ENCODE results near the gene STMP1.
A peak's percentile ranks its signal among the peaks of the same experiment; 100 is the strongest.
"Not testable (repeated sequence)": the region's sequence is repeated elsewhere in the genome, so short reads cannot be mapped to it uniquely, and the experiment has no call there.

The STMP1 gene

DNA sequence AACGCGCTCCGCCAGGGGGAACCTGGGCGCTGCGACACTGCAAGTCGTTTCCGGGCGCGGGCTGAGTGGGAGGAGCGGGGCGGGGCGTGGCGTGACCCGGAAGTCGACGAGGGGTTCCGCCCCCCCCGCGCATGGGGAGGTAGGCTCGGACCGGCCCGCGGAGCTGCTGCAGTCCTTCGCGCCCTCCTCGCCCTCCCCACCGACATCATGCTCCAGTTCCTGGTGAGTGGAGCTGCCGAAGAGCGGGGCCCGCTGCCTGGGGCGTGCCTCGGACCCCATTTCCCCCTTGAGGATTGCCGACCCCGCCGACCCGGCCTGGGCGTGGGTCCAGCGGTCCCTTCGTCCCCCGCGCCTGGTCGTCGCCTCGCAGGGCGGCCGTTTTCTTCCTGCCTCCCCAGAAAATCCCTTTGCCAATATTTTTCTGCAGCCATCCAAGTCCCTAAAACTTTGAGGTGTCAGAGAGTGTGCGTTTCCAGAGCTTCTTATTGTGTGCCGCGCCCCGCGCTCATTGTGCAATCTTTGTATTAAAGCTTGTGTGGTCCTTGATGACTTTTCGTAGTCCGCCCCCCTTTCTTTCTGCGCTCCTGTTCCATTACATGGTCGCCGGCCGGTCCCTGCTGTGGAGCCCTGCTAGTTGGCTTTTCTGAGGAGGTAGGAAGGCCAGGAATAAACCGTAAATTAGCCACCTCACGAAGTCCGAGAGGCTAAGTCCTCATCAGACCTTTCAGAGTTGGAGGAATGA, at the start of gene STMP1:
Gene STMP1 (plus strand): TSS at position 142 of the 742 bp plus-strand sequence.
- peak; percentile 96 for DNase-seq

DNA sequence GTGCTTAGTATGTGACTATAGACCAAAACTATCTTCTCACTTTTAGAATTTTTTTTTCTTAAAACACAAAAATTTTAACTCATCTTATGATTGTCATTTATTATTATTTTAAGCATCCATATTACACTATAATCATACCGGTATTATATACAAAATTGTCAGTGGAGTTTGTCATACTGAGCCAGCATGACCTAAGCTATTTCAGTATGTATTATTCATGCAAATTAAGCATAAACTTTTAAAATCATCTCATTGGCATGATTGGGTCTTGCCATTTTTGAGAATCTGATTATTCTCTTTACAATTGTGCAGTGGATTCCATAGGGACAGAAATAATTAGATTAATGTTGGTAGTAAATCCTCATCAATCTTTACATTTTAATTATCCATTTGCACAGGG, 46.2 kb upstream of the STMP1 start:
- no peak for DNase-seq

DNA sequence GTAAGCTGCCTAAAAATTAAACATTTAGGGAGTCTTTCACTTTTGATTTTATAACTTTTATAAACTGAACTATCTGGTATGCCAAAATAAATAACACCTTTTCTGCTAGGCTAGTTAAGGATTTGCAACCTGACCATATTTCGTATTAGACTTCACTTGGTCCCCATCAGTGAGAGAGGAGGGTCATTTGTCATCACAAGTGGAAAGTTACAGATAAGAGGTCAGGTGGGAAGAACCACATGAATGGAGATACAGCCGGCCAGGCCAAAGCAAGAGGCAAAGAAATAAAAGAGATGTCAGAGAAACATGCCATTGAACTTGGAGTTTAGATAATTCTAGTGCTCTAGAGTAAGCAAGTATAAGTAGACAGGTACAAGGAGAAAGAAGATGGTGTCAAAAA, 44.5 kb upstream of the STMP1 start:
- no peak for DNase-seq

DNA sequence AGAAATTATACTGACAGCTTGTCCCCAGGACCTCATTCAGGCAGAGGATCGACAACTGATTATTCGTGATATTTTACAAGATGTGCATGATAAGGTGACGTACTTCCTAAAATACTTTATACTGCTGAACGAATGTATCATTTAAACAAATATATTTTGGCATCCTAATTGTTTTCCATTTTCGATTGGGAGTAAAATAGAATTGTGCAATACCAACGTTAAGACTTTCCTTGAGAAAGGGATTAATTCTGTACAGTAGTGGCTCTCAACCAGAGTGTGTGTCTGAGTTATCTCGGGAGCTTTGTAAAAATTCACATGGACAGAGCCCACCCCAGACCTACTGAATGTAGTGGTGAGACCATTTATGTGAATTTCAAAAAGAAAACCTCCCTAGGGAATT, 43.8 kb upstream of the STMP1 start:
- DNase-seq = no peak

DNA sequence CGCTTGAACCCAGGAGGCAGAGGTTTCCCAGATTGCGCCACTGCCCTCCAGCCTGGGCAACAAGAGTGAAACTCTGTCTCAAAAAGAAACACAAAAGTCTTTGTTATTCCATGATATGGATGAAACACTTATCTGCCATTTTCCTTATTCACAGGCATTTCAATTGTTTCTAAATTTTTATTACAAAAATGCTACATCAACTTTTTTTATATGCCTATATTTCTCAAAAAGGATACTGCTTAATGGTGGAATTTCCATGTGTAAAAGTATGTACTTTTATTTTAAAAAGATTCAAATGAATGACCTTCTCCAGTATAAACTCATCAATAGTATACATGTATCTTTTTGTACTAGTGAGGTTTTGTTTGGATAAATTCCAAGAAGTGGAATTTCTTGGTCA, 41.9 kb upstream of the STMP1 start:
- no peak for DNase-seq

DNA sequence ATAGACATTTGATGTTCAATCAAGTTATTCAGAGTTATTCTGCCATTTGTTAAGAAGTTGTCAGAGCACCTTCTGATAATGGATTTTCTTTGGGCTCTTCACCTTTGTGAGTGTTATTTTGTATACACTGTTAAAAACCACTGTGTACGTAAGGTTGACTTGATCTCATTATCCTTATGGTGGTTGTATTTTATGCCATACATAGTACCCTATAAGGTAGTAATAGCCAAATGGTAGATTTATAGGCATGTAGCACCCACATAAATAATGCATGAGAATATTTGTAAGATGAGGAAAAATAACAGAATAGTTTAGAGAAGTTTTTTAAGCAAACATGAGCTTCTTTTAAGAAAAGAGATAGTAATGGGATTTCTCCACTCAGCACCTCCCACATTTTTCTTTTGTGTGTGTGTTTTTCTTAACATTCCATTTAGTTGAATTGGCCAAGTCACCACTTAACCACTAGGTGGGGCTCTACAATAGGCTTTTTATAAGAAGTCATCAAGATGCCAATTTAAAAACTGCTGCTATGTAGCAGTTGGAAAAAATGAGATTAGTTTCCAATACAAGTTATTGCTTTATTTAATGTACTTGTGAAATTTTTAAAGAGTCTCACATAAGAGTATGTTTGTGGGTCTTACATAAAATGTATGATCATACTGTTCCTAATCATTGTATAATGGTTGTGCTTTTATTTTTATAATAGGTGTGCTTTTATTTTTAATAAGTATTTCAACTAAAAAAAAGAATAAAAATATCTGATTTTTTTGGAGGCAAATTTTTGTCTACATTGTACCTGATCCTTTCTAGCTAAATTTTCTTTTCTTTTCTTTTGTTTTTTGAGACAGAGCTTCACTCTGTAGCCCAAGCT, 41.1 kb upstream of the STMP1 start:
- DNase-seq = peak; percentile 90

DNA sequence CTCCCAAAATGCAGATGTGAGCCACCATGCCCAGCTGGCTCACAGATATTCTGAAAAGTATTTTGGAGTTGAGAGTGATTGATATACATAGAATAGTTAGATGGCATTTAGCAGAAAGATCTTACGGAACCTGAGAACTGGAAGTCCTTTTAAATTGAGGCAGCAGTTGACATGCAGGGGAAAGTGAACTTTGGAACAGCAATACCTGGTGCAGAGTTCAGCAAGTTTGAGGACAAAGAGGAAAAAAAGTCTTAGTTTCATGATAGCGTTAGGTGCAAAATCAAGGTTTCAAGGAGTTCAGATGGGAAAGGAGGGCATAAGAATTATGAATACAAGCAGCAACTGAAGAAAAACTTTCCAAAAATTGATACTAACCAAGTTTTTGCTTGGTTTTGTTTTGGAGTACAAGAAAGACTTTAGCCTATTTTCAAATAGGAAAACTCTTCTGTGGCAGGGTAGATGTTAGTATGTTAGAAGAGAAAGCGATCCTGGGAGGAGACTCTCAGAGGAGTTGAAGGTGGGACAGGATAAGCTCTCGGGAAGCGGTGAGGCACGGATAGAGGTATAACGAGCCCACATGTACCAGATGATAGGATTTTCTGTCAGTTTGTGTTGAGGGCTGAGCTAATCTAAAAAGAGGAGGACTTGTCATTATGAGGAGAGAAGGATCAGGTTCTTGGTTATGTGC, 28.0 kb upstream of the STMP1 start:
- no peak for DNase-seq

DNA sequence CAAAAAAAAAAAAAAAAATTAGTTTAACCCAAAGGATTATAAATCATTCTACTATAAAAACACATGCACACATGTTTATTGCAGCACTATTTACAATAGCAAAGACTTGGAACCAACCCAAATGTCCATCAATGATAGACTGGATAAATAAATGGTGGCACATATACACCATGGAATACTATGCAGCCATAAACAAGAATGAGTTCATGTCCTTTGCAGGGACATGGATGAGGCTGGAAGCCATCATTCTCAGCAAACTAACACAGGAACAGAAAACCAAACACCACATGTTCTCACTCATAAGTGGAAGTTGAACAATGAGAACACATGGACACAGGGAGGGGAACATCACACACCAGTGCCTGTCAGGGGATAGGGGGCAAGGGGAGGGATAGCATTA, 22.6 kb upstream of the STMP1 start:
- DNase-seq = not testable (repeated sequence)

DNA sequence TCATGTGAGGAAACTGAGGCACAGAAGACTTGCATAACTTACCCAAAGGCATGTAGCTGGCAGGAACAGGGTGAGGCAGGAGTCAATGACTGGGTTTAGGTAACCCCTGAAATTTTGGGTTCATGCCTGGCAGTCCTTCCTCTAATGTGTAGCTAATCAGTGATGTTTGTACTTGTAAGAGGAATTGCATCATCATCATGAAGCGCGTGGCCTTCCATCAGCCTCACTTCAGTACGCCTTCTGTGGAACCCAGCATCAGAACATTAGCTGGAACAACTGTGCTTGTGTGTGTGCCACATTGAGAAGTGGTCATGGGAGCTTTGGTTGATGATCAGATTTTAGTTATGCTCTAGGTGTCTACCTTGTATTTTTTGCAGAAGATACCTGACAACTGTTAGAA, 18.2 kb upstream of the STMP1 start:
- peak; percentile 21 for DNase-seq

DNA sequence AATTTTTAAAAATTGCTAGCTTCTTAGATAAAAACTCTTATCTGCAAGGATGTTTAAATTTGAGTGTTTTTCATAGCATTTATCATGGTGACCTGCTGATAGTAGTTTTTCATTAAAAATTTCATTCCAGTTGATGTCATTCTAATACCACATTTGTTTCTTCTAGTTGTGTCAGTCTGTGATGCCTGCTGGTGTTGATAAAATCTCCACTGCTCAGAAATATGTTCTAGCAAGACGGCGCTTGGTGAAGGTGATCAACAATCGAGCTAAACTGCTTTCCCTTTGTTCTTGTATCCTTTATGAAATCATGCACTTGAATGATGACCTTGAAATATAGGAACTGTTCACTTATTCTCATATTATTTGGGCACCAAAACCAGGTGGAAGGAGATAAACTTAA, 17.6 kb upstream of the STMP1 start:
- DNase-seq = no peak

DNA sequence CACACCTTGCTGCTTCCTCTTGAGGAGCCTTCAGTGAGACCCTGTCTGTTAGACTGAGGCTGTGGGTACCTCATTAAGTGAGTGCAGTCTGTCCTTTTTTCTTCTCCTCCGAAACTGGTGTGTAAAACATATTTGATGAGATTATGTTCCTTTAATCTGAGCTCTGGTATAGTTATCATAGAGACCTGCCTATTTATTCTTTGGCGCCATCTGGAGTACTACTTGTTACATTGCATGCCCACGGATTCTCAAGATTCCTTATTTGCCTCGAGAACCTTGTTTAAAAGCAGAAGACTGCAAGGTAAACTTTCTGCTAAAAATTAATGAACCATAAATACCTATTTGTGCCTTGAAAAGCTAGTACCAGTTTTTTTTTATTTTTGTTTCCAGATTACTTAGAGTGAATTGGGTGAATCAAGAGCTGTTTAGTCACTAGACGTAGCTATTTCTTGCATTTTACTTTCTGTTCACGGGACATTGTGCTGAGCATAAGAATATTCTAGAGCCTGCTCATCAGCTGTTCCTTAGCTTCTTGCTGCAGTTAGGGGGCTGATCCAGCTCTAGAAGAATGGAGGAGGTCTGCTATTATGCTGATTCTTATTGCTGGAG, 16.9 kb upstream of the STMP1 start:
- DNase-seq = peak; percentile 89

DNA sequence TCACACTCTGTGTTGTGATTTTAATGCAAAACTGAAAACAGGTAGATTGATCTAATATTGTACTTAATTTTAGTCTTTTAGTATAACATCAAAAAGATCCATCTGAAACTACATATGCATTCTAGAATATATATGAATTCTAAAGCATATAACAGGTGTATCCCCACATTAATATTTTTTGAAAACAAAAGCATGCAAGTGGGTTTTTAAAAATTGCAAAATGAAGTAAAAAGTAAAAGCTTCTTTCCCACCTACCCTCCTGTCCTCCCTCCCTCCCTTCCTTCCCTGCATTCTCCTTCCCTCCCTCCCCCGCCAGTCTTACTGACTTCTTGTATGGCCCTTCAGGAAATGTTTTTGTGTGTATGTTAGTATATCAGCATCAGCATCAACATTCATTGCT, 14.6 kb upstream of the STMP1 start:
- no peak for DNase-seq

DNA sequence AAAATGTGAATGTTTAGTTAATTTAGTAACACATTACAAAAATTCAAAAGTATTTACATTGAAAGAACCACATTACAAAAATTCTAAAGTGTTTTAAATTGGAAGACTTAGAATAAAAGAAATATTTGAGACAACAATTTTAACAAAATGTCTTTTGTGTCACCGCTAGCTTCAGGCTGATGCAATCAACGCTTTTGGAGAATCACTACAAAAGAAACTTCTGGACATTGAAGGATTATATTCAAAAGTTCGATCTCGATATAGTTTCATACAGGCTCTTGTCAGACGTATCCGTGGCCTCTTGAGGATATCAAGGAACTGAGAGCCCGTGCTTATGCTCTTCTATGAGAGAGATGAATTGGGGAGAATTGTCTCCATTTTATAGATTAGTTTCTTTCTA, 14.1 kb upstream of the STMP1 start:
- DNase-seq = no peak

DNA sequence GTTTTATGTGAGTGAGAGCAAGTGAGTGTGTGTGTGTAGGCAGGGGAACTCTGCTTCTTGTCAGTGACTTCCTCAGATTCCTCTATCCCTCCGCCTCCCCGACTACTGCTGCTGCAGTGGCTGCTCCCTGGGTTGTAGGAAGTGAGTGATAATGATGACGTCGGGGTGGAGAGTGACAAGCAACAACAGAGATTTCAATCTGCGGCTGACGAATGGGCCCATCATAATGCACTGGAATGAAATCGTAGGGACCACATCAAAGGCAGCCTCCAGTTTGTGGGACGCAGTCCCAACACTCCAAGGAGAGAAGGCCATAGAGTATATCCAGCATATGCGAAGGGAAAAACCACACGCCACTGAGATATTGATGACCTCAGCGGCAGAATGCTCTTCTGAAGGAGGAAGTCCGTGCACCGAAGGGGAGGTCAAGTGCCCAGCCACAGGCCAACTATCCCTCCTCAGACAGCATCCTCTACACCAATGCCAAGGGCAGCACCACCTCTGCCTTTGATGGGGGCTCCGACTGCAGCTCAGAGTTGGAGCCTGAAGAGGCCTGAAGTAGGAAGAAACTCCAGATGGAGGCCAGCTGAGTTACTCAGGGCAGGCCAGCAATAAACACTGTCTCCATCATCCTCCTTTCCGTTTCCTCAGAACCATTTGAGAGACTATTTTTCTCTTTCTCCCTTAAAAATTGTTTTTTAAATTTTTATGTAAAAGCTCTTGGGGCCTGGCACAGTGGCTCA, 11.3 kb upstream of the STMP1 start:
- DNase-seq = peak; percentile 33

DNA sequence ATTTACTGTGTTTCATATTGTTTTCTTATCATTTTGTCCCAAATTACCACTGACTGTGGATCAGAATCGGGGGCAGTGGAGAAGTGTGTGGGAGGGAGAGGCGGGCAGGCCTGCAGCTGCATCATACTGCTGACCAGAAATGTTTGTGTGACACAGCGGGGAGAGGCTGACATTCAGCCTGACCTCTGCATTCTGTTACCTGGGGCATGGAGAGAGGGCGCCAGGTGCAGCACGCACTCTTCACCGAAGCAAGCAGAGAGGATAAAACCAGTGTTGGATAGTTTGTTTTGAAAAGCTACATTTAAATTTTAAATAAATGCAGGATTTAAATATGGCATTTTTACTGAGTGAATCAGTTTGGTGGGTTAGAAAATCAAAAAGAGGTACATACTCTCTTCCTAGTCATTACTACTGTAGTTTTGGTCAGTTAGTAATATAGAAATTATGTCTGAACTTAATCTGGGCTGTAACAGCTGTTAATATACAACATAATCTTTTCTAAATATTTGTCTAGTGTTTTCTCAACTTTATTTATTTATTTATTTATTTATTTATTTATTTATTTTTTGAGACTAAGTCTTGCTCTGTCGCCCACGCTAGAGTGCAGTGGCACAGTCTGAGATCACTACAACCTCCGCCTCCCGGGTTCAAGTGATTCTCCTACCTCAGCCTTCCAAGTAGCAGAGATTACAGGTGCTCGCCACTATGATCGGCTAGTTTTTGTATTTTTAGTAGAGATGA, 8.8 kb upstream of the STMP1 start:
- no peak for DNase-seq

DNA sequence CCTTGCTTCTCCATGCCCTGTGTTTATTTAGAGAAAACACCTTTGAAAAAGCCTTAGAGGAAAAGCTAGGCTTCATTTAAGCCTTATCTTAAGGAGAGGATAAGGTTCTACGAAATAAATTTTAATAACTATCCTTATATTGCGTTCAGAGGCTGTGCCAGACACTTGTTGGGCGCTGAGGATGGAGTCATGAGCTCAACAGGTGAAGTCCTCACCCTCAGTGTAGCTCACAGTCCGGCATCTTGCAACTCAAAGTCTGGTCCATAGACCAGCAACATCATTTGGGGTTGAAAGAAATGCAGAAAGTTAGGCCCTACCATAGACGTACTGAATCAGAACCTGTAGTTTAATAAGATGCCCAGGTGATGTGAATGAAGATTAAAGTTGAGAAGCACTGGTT, 3.8 kb upstream of the STMP1 start:
- DNase-seq = no peak

DNA sequence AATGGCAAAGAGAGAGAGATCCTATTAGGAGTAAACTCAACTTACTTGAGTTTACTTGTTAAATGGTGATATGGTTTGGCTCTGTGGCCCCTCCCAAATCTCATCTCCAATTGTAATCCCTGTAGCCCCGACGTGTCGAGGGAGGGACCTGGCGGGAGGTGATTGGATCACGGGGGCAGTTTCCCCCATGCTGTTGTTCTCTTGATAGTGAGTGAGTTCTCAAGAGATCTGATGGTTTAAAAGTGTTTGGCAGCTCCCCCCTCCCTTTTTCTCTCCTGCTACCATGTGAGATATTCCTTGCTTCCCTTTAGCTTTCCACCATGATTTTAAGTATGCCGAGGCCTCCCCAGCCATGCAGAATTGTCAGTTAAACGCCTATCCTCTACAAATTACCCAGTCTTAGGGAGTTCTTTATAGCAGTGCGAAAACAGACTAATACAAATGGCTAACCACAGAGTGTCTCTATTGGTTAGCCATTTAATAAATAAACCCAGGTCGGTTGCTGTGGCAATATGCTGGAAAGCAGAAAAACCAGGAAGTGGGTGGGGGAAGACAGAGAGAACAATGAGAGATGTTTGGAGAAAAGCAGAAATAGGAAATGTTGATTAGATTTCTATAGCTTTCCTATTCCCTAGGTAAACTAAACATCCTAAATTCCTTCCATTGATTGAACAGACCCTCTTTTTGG, 3.0 kb upstream of the STMP1 start:
- DNase-seq = peak; percentile 55

DNA sequence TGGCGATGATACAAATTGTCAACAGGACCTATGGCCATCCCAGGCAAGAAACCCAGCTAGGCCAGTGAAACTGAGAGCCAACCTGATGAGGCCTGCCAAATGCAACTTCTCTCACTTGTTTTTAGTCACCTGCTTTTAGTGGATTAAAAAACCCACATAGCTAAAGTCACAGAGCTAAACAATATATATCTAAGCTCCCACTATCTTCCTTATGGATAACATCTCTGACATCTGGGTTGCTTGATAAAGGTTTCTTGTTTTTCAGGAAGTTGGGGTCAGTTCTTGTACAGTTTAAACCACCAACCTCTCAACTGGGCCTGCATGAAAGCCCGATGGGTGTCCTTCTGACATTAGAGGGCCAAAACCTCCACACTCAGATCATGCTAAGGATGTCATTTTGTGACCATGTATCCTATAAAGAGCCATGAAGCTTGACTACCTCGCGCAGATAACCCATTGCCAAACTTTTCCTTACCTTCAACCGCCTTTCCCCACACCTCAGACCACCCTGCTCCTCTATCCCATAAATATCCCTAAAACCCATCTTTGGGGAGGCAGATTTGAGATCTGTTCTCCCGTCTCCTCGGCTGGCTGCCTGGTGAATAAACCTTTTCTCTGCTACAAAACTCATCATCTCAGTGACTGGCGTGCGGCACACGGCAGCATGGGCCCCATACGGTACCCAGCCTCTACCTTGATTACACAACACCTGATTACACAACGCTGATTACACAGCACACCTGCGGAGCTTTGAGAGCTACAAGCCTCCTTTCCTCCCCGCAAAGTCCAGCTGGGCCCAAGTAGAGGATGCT, 797 bp upstream of the STMP1 start:
- DNase-seq = peak; percentile 86

DNA sequence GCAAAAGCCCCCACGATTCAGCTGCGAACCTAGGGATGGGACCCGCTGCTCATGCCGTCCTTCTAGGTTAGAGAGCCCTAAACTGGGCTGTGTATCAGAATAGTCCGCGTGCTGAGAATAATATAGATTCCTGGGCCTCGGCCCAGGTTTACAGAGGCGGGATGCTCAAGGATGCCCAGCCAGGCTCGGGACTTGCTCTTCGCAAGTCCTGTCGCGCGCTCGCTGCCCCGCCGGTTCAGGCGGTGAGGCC, 266 bp upstream of the STMP1 start:
- no peak for DNase-seq

DNA sequence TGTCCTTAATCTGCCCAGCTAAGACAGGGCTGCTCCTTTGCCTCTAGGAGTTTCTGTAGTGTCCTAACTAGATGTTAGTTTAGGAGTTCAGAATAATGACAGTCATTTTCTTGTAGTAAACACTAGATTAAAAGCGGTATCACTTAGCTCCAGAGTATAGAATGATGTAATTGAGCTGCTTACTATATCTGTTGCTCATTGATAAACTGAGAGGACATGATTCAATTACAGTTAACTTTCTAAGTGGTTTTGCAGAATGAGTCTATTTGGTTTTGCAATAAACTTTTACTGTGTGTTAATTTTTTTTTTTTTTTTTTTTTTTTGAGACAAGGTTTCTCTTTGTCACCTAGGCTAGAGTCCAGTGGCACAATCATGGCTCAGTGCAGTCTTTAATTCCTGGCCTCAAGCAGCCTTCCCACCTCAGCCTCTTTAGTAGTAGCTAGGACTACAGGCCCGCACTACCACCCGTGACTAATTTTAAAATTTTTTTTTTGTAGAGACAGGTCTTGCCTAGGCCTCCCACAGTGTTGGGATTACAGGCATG, 1.8 kb downstream of the STMP1 start:
- DNase-seq = peak; percentile 90

All from hematopoietic multipotent progenitor cell treated with erythropoietin and hydrocortisone succinate and interleukin-3 and kit ligand, for 6 days (in vitro differentiated cells).